HG02840 (cell line): ENCODE measurements around the gene TBC1D3K.
"Not testable (repeated sequence)": the region's sequence is repeated elsewhere in the genome, so short reads cannot be mapped to it uniquely, and the experiment has no call there.

Source experiments
- ATAC-seq: cut with Tn5 transposase; IDR thresholded peaks from one replicate; pipeline ENCODE4 v1.9.1; 2021; ENCODE audit warnings: mild to moderate bottlenecking, moderate library complexity, moderate number of reproducible peaks; ENCODE audit not compliant: unreplicated experiment, low FRiP score

Gene TBC1D3K

GRCh38 chr17:37924115-37924514 is at the start of gene TBC1D3K:
TSS of gene TBC1D3K (plus strand) at chr17:37924415. CDS start at chr17:37926000, 1,585 bp downstream.
- not testable (repeated sequence) for ATAC-seq

GRCh38 chr17:37884516-37884915 is 39.7 kb upstream of the TBC1D3K start:
- no peak for ATAC-seq

GRCh38 chr17:37885136-37885535 is 39.1 kb upstream of the TBC1D3K start:
- no peak for ATAC-seq

GRCh38 chr17:37888881-37889280 is 35.3 kb upstream of the TBC1D3K start:
- no peak for ATAC-seq

- ATAC-seq = not testable (repeated sequence)
These were observed 27.3 kb upstream of the TBC1D3K start for GRCh38 chr17:37896961-37897360.
